Upper lobe of left lung (tissue), 4 donors: ENCODE results near the gene LRRIQ4.

Experiments used
- CTCF ChIP-seq, 6 experiments: fragments of 450-650 bp in 4 of 6; fragments of 200-600 bp in 2 of 6; sonication (generic) in 2 of 6; IDR thresholded peaks; one replicate each; pipeline ENCODE4 v1.5.1; 2016 to 2019; ENCODE audit warnings: antibody characterized with exemption in 6 of 6
- POLR2A ChIP-seq, 4 donors: fragments of 450-650 bp; IDR thresholded peaks; one replicate each; pipeline ENCODE4 v1.5.1; 2016 to 2017; ENCODE audit warnings: antibody characterized with exemption in 4 of 4, mild to moderate bottlenecking in 2 of 4

GRCh38 chr3:169836078-169836941 lies 23.6 kb downstream of the LRRIQ4 start:
- TF ChIP-seq CTCF (IDR thresholded peaks at IDR 0.05): no peak
- no peak for TF ChIP-seq POLR2A (IDR thresholded peaks at IDR 0.05)
